ENCODE data around the gene CUBN. TPM values are rescaled to one million over a fixed set of nuclear protein-coding genes. Genes with fewer than 3 reads are reported as not detected.
A peak's percentile ranks its signal among the peaks of the same experiment; 100 is the strongest.

Gene CUBN
- total RNA-seq, 1 experiment from 2014 or later, result 1.3 TPM

- H3K4me1 ChIP-seq (ENCODE audit: control insufficient read depth, insufficient read depth, low read length), result peaks cover 9% of the 10 kb centered on the region; the same call in 1 of the 2 replicates
- no peaks in the 10 kb centered on the region for H3K9me3 ChIP-seq (ENCODE audit: control insufficient read depth, insufficient read depth, low read depth, low read length)
- H3K27ac ChIP-seq (ENCODE audit: low read length), result peak overlapping the region; percentile 79; the same call in 1 of the 2 replicates
- no peak overlapping the region for H3K4me3 ChIP-seq (ENCODE audit: low read depth in 2 of 2, low read length in 2 of 2)
- H3K27me3 ChIP-seq (ENCODE audit: control insufficient read depth, insufficient read depth, low read length), result no peaks in the 10 kb centered on the region
- TF ChIP-seq POLR2AphosphoS5 (IDR thresholded peaks at IDR 0.05; ENCODE audit: low read depth, low read length) (no peak), TCF7L2 (IDR thresholded peaks at IDR 0.05; ENCODE audit: low read depth, low read length) (no peak), SIN3A (IDR thresholded peaks at IDR 0.05; ENCODE audit: borderline replicate concordance, insufficient read depth, low read depth, low read length) (no peak), REST (IDR thresholded peaks at IDR 0.05; ENCODE audit: insufficient read depth in 1 of 2, low read depth in 2 of 2, low read length in 1 of 2) (no peak)
- POLR2A ChIA-PET, result no interaction called here
- H3K36me3 ChIP-seq (ENCODE audit: control insufficient read depth, insufficient read depth, low read length), result no peaks in the 10 kb centered on the region
- intact Hi-C loops (cut with micrococcal nuclease; ENCODE audit: unreplicated experiment) (no loop called here), in situ Hi-C loops (cut with HindIII; ENCODE audit: low pct_unique_long_range_greater_than_20kb, low sequenced_read_pairs) (no loop called here)
- ATAC-seq (no peak), DNase-seq (ENCODE audit: low read depth, low spot score) (no peak)
- CTCF ChIA-PET, result no interaction called here
- BruUV-seq (replicated peaks), result no TSS peak
Measured at GRCh38 chr10:17123961-17124360, 5.7 kb downstream of the CUBN start.

- ATAC-seq (peak; percentile 62; the same call in 1 of the 2 replicates), DNase-seq (ENCODE audit: low read depth, low spot score) (no peak)
- BruUV-seq (replicated peaks), result no TSS peak
- Histone ChIP-seq H3K27ac (ENCODE audit: low read length) (peak overlapping the region; percentile 79), H3K9me3 (ENCODE audit: control insufficient read depth, insufficient read depth, low read depth, low read length) (no peaks in the 10 kb centered on the region), H3K4me1 (ENCODE audit: control insufficient read depth, insufficient read depth, low read length) (peaks cover 4% of the 10 kb centered on the region; the same call in 1 of the 2 replicates), H3K36me3 (ENCODE audit: control insufficient read depth, insufficient read depth, low read length) (no peaks in the 10 kb centered on the region), H3K4me3 (ENCODE audit: low read depth in 2 of 2, low read length in 2 of 2) (no peak overlapping the region), H3K27me3 (ENCODE audit: control insufficient read depth, insufficient read depth, low read length) (no peaks in the 10 kb centered on the region)
- POLR2A ChIA-PET, result no interaction called here
- TF ChIP-seq SIN3A (IDR thresholded peaks at IDR 0.05; ENCODE audit: borderline replicate concordance, insufficient read depth, low read depth, low read length) (no peak), CTCF (IDR thresholded peaks at IDR 0.05) (no peak), REST (IDR thresholded peaks at IDR 0.05; ENCODE audit: insufficient read depth in 1 of 2, low read depth in 2 of 2, low read length in 1 of 2) (no peak), TCF7L2 (IDR thresholded peaks at IDR 0.05; ENCODE audit: low read depth, low read length) (no peak), POLR2AphosphoS5 (IDR thresholded peaks at IDR 0.05; ENCODE audit: low read depth, low read length) (no peak)
- in situ Hi-C loops (cut with HindIII; ENCODE audit: low pct_unique_long_range_greater_than_20kb, low sequenced_read_pairs) (no loop called here), intact Hi-C loops (cut with micrococcal nuclease; ENCODE audit: unreplicated experiment) (no loop called here)
- CTCF ChIA-PET, result no interaction called here
Measured at GRCh38 chr10:17122726-17123661, 6.6 kb downstream of the CUBN start.

All from Panc1 (cell line).